Activated T-cell treated with anti-CD3 and anti-CD28 coated beads, Interleukin-2, amount 50 U/mL, for 48 hours (primary cell): Measurements from ENCODE around the gene EPB41L5.
"Not testable (repeated sequence)": the region's sequence is repeated elsewhere in the genome, so short reads cannot be mapped to it uniquely, and the experiment has no call there.

Experiments
- DNase-seq, 2 experiments: peaks; one replicate each; pipeline ENCODE4 v3.0.0-alpha.2; 2020

EPB41L5 gene

GRCh38 chr2:120029672-120030640 lies 17.1 kb downstream of the EPB41L5 start:
- DNase-seq = no peak

GRCh38 chr2:120032297-120032696 lies 19.4 kb downstream of the EPB41L5 start:
- no peak for DNase-seq

GRCh38 chr2:120034027-120034426 lies 21.1 kb downstream of the EPB41L5 start:
- DNase-seq = no peak

- no peak for DNase-seq
These were observed 21.7 kb downstream of the EPB41L5 start for GRCh38 chr2:120034621-120035020.

- DNase-seq = no peak
These were observed 23.3 kb downstream of the EPB41L5 start for GRCh38 chr2:120036145-120036544.

GRCh38 chr2:120037995-120038541 lies 25.2 kb downstream of the EPB41L5 start:
- no peak for DNase-seq

- DNase-seq = no peak
These were observed 29.5 kb downstream of the EPB41L5 start for GRCh38 chr2:120042359-120042758.

GRCh38 chr2:120044336-120044735 lies 31.5 kb downstream of the EPB41L5 start:
- no peak for DNase-seq

GRCh38 chr2:120045775-120046174 lies 32.9 kb downstream of the EPB41L5 start:
- not testable (repeated sequence) for DNase-seq

GRCh38 chr2:120046252-120046651 lies 33.4 kb downstream of the EPB41L5 start:
- not testable (repeated sequence) for DNase-seq

- no peak for DNase-seq
These were observed 39.7 kb downstream of the EPB41L5 start for GRCh38 chr2:120052597-120052996.

GRCh38 chr2:120053891-120054290 lies 41.0 kb downstream of the EPB41L5 start:
- DNase-seq = no peak

GRCh38 chr2:120059483-120059882 lies 46.6 kb downstream of the EPB41L5 start:
- DNase-seq = no peak

GRCh38 chr2:120060088-120060623 lies 47.3 kb downstream of the EPB41L5 start:
- DNase-seq = no peak

GRCh38 chr2:120064664-120065063 lies 51.8 kb downstream of the EPB41L5 start:
- no peak for DNase-seq

GRCh38 chr2:120066800-120067547 lies 54.1 kb downstream of the EPB41L5 start:
- DNase-seq = no peak

GRCh38 chr2:120068040-120068658 lies 55.3 kb downstream of the EPB41L5 start:
- not testable (repeated sequence) for DNase-seq

GRCh38 chr2:120075545-120075944 lies 62.7 kb downstream of the EPB41L5 start:
- DNase-seq = no peak

GRCh38 chr2:120077896-120078295 lies 65.0 kb downstream of the EPB41L5 start:
- DNase-seq = no peak

- DNase-seq = no peak
These were observed 66.8 kb downstream of the EPB41L5 start for GRCh38 chr2:120079647-120080046.

- no peak for DNase-seq
These were observed 78.6 kb downstream of the EPB41L5 start for GRCh38 chr2:120091436-120091835.

- DNase-seq = no peak
These were observed 81.9 kb downstream of the EPB41L5 start for GRCh38 chr2:120094795-120095194.

GRCh38 chr2:120100627-120101026 lies 87.8 kb downstream of the EPB41L5 start:
- DNase-seq = no peak
